HepG2 (cell line): Measurements from ENCODE around the gene RRP12. TPM values are rescaled to one million over a fixed set of nuclear protein-coding genes. Genes with fewer than 3 reads are reported as not detected.

Experiments
- BORCS8-MEF2B ChIP-seq: sonication (generic); formaldehyde crosslinking; IDR thresholded peaks from 2 replicates; pipeline ENCODE4 v1.8.0; 2022; ENCODE audit warnings: mild to moderate bottlenecking, missing genetic modification reagents
- DNMT3B ChIP-seq: conservative IDR thresholded peaks from 2 replicates; pipeline ENCODE4 v1.6.1; 2016; ENCODE audit warnings: missing biosample characterization, control low read depth
- GABPA ChIP-seq, 2 experiments: IDR thresholded peaks; 2 replicates each; pipeline ENCODE4 v1.6.1; 2011 to 2016; ENCODE audit warnings: low read depth in 2 of 2, low read length in 1 of 2, missing biosample characterization in 1 of 2, missing genetic modification characterization in 1 of 2
- HOXA3 ChIP-seq: sonication (generic); formaldehyde crosslinking; IDR thresholded peaks from 2 replicates; pipeline ENCODE4 v1.5.0; 2020; ENCODE audit warnings: missing genetic modification reagents
- KLF13 ChIP-seq: sonication (generic); formaldehyde crosslinking; IDR thresholded peaks from 2 replicates; pipeline ENCODE4 v1.4.0; 2020; ENCODE audit warnings: mild to moderate bottlenecking, missing genetic modification reagents
- KLF6 ChIP-seq: IDR thresholded peaks from 2 replicates; pipeline ENCODE4 v1.8.0; 2016; ENCODE audit warnings: missing biosample characterization, missing genetic modification reagents
- MIXL1 ChIP-seq: IDR thresholded peaks from 2 replicates; pipeline ENCODE4 v1.6.1; 2016
- NFYC ChIP-seq: IDR thresholded peaks from 2 replicates; pipeline ENCODE4 v1.6.1; 2016; ENCODE audit warnings: missing genetic modification reagents, missing compliant biosample characterization
- NKX3-1 ChIP-seq: sonication (generic); formaldehyde crosslinking; IDR thresholded peaks from 2 replicates; pipeline ENCODE4 v1.5.0; 2020; ENCODE audit warnings: missing genetic modification reagents
- NRL ChIP-seq: sonication (generic); formaldehyde crosslinking; IDR thresholded peaks from 2 replicates; pipeline ENCODE4 v1.5.0; 2020; ENCODE audit warnings: missing genetic modification reagents, mild to moderate bottlenecking, moderate library complexity, borderline replicate concordance
- SALL1 ChIP-seq: sonication (generic); formaldehyde crosslinking; IDR thresholded peaks from 2 replicates; pipeline ENCODE4 v1.8.0; 2022; ENCODE audit warnings: mild to moderate bottlenecking, missing genetic modification reagents
- TARDBP ChIP-seq: sonication (generic); formaldehyde crosslinking; IDR thresholded peaks from 2 replicates; pipeline ENCODE4 v1.8.0; 2022; ENCODE audit warnings: mild to moderate bottlenecking, missing genetic modification reagents
- ZBTB7B ChIP-seq: sonication (generic); formaldehyde crosslinking; IDR thresholded peaks from 2 replicates; pipeline ENCODE4 v1.4.0; 2020; ENCODE audit warnings: missing genetic modification reagents
- ZFP37 ChIP-seq: sonication (generic); formaldehyde crosslinking; IDR thresholded peaks from 2 replicates; pipeline ENCODE4 v1.4.0; 2020; ENCODE audit warnings: missing genetic modification reagents, borderline replicate concordance
- ZNF136 ChIP-seq: sonication (generic); formaldehyde crosslinking; IDR thresholded peaks from 2 replicates; pipeline ENCODE4 v1.8.1; 2022; ENCODE audit warnings: low read depth, mild to moderate bottlenecking, moderate library complexity, missing genetic modification reagents
- ZNF703 ChIP-seq: sonication (generic); formaldehyde crosslinking; IDR thresholded peaks from 2 replicates; pipeline ENCODE4 v1.5.1; 2020; ENCODE audit warnings: missing genetic modification reagents, mild to moderate bottlenecking, moderate library complexity, borderline replicate concordance
- ZSCAN30 ChIP-seq: sonication (generic); formaldehyde crosslinking; IDR thresholded peaks from 2 replicates; pipeline ENCODE4 v1.5.0; 2020; ENCODE audit warnings: mild to moderate bottlenecking, missing genetic modification reagents
- polyA plus RNA-seq, 8 experiments: library from polyadenylated mRNA; depleted of rRNA in 3 of 8; stranded (reverse) in 7 of 8; unstranded in 1 of 8; fragments of >200 nt; fragmentation: Illumina TruSeq in 4 of 8; extraction: Trizol in 4 of 8; gene quantifications; 2 replicates each; pipeline versions ENCODE4 v1.2.1 to v1.2.3, GENCODE V29; 2011 to 2016; ENCODE audit warnings: low read depth in 4 of 8, missing spikeins in 1 of 8, mixed read lengths in 1 of 8; ENCODE audit not compliant: insufficient read depth in 1 of 8
- total RNA-seq, 5 experiments: library from RNA; depleted of rRNA; stranded (reverse); fragments of >200 nt; fragmentation: Illumina TruSeq; extraction: Trizol; gene quantifications; 2 replicates each; pipeline ENCODE4 v1.2.3, GENCODE V29; 2016; ENCODE audit warnings: low read depth in 1 of 5
- TF ChIP-seq, protein P1 (sequence below): IDR thresholded peaks from 2 replicates; pipeline ENCODE4 v1.4.0; 2020; ENCODE audit warnings: mild to moderate bottlenecking, missing genetic modification reagents
- TF ChIP-seq, protein P2 (sequence below): IDR thresholded peaks from 2 replicates; pipeline ENCODE4 v1.6.1; 2016; ENCODE audit warnings: mild to moderate bottlenecking, missing biosample characterization, missing genetic modification reagents
- TF ChIP-seq, protein P3 (sequence below): sonication (generic); formaldehyde crosslinking; IDR thresholded peaks from 2 replicates; pipeline ENCODE4 v1.8.0; 2023; ENCODE audit warnings: mild to moderate bottlenecking, missing genetic modification reagents
- TF ChIP-seq, protein P4 (sequence below), 2 experiments: IDR thresholded peaks; 2 replicates each; pipeline ENCODE4 v1.6.1; 2011 to 2012; ENCODE audit warnings: low read length in 2 of 2, borderline replicate concordance in 1 of 2, low read depth in 1 of 2, mild to moderate bottlenecking in 1 of 2, moderate library complexity in 1 of 2

RRP12 gene
- total and polyA plus RNA-seq, 2 of the 13 experiments (the other 11 are each of a cell fraction or from before 2014, with no cell fraction given) = 13.2 to 39.4 TPM

DNA sequence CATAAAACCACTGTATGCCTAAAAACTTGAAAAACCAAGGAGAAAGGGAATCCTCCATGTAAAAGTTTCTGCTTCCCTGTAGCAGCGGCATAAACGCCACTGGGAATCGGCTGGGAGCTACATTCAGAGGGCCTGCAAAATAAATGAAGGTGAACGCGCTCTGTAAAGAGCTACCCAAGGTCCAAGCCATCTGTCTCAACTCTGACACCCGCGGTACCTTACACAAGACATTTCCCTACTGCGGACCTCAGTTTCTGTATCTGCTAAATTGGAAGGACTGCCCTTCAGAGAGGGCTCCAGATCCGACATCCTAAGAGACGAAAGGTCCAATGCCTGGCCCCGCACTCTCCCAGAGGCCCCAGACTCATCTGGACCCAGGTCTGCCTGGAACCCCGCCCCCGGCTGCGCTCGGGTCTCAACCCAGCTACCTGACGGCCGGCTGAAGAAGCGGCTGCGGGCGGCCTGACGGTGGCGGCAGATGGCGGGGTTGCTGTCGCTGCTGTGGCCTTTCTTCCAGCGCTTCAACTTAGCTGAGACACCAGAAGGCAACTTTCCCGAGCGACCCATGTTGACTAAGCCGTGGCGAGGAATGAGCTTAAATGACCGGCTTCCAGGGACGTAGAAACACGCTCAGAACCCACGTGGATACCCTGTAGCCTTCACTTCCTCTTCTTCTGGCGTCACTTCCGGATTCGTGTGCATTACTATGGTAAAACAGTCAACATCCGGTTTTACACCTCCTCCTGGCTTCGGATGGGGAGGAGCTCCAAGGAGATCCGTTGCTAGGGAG is at the start of gene RRP12 (continued):
- TF ChIP-seq, protein P1, sequence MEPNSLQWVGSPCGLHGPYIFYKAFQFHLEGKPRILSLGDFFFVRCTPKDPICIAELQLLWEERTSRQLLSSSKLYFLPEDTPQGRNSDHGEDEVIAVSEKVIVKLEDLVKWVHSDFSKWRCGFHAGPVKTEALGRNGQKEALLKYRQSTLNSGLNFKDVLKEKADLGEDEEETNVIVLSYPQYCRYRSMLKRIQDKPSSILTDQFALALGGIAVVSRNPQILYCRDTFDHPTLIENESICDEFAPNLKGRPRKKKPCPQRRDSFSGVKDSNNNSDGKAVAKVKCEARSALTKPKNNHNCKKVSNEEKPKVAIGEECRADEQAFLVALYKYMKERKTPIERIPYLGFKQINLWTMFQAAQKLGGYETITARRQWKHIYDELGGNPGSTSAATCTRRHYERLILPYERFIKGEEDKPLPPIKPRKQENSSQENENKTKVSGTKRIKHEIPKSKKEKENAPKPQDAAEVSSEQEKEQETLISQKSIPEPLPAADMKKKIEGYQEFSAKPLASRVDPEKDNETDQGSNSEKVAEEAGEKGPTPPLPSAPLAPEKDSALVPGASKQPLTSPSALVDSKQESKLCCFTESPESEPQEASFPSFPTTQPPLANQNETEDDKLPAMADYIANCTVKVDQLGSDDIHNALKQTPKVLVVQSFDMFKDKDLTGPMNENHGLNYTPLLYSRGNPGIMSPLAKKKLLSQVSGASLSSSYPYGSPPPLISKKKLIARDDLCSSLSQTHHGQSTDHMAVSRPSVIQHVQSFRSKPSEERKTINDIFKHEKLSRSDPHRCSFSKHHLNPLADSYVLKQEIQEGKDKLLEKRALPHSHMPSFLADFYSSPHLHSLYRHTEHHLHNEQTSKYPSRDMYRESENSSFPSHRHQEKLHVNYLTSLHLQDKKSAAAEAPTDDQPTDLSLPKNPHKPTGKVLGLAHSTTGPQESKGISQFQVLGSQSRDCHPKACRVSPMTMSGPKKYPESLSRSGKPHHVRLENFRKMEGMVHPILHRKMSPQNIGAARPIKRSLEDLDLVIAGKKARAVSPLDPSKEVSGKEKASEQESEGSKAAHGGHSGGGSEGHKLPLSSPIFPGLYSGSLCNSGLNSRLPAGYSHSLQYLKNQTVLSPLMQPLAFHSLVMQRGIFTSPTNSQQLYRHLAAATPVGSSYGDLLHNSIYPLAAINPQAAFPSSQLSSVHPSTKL (CRISPR knock-in tag) = peak; percentile 17; the same call in 1 of the 2 replicates
- TF ChIP-seq NKX3-1 (no peak), ZFP37 (CRISPR knock-in tag) (no peak), ZBTB7B (CRISPR knock-in tag) (0 out of 2 replicates have a peak, but pooled peaks have one; percentile 39), HOXA3 (CRISPR knock-in tag) (peak; percentile 89), BORCS8-MEF2B (peak; percentile 73; the same call in 1 of the 2 replicates), ZNF136 (peak; percentile 50; the same call in 1 of the 2 replicates), ZSCAN30 (CRISPR knock-in tag) (no peak), DNMT3B (0 out of 2 replicates have a peak, but pooled peaks have one; percentile 32), NFYC (CRISPR knock-in tag) (no peak), MIXL1 (CRISPR knock-in tag) (0 out of 2 replicates have a peak, but pooled peaks have one; percentile 17), SALL1 (peak; percentile 68), GABPA (IDR thresholded peaks at IDR 0.05; ENCODE audit: low read depth, low read length) (peak; percentile 81), GABPA (CRISPR knock-in tag; IDR thresholded peaks at IDR 0.05; ENCODE audit: low read depth) (peak; percentile 99), KLF6 (CRISPR knock-in tag) (peak; percentile 68; the same call in 1 of the 2 replicates), NRL (CRISPR knock-in tag) (0 out of 2 replicates have a peak, but pooled peaks have one; percentile 35), ZNF703 (CRISPR knock-in tag) (no peak), KLF13 (CRISPR knock-in tag) (no peak), TARDBP (CRISPR knock-in tag) (peak; percentile 71)
- TF ChIP-seq, protein P2, sequence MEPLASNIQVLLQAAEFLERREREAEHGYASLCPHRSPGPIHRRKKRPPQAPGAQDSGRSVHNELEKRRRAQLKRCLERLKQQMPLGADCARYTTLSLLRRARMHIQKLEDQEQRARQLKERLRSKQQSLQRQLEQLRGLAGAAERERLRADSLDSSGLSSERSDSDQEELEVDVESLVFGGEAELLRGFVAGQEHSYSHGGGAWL (CRISPR knock-in tag) = peak; percentile 100
- TF ChIP-seq, protein P3, sequence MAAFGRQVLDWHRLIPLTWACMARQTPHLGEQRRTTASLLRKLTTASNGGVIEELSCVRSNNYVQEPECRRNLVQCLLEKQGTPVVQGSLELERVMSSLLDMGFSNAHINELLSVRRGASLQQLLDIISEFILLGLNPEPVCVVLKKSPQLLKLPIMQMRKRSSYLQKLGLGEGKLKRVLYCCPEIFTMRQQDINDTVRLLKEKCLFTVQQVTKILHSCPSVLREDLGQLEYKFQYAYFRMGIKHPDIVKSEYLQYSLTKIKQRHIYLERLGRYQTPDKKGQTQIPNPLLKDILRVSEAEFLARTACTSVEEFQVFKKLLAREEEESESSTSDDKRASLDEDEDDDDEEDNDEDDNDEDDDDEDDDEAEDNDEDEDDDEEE = peak; percentile 88
- TF ChIP-seq, protein P4, sequence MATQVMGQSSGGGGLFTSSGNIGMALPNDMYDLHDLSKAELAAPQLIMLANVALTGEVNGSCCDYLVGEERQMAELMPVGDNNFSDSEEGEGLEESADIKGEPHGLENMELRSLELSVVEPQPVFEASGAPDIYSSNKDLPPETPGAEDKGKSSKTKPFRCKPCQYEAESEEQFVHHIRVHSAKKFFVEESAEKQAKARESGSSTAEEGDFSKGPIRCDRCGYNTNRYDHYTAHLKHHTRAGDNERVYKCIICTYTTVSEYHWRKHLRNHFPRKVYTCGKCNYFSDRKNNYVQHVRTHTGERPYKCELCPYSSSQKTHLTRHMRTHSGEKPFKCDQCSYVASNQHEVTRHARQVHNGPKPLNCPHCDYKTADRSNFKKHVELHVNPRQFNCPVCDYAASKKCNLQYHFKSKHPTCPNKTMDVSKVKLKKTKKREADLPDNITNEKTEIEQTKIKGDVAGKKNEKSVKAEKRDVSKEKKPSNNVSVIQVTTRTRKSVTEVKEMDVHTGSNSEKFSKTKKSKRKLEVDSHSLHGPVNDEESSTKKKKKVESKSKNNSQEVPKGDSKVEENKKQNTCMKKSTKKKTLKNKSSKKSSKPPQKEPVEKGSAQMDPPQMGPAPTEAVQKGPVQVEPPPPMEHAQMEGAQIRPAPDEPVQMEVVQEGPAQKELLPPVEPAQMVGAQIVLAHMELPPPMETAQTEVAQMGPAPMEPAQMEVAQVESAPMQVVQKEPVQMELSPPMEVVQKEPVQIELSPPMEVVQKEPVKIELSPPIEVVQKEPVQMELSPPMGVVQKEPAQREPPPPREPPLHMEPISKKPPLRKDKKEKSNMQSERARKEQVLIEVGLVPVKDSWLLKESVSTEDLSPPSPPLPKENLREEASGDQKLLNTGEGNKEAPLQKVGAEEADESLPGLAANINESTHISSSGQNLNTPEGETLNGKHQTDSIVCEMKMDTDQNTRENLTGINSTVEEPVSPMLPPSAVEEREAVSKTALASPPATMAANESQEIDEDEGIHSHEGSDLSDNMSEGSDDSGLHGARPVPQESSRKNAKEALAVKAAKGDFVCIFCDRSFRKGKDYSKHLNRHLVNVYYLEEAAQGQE (IDR thresholded peaks at IDR 0.05; ENCODE audit: borderline replicate concordance in 1 of 2, low read depth in 1 of 2, low read length in 2 of 2) = no peak
